Measurements from ENCODE around the gene RHBDL1. TPM values are rescaled to one million over a fixed set of nuclear protein-coding genes. Genes with fewer than 3 reads are reported as not detected.
A peak's percentile ranks its signal among the peaks of the same experiment; 100 is the strongest.

Gene RHBDL1
- total and polyA plus RNA-seq, 10 of the 15 experiments (the other 5 are each of a cell fraction or from before 2014, with no cell fraction given): 0.04 to 1.3 (median 0.65) TPM; not detected in 5

DNA sequence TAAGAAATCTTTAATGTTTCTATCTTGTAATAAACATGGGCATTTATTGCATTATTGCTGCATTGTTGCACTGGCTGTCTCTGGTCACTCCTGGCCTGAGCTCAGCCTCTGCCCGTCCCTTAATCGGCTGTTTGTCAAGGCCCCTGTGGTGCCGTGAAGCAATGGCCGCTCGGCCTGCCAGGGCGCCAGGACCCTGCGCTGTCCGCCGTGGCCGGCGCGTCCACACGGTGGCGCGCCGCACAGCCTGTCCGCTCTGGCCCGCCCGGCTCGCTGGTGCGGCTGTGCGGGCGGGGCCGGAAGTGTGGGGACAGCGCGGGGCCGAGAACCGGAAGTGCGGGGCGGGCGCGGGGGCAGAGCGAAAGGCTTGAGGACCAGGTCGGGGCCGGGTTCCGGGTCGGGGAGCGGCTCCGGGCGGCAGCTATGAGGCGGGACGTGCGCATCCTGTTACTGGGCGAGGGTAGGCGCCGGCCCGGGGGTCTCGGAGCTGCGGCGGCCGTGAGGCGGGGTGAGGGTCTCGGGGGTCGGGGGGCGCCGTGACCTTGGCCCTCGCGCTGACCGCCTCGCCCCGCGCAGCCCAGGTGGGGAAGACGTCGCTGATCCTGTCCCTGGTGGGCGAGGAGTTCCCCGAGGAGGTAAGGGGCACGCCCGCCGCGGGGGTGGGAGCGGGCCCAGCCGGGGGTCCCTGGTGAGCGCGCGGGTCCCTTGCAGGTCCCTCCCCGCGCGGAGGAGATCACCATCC is 7.5 kb upstream of the RHBDL1 start, which contains the start of gene RHOT2 (continued):
- TF ChIP-seq KAT2A (conservative IDR thresholded peaks at IDR 0.05; ENCODE audit: control insufficient read depth, low read depth, low read length) (no peak), CBX3 (IDR thresholded peaks at IDR 0.05; ENCODE audit: borderline replicate concordance, low read depth) (no peak), FOXM1 (IDR thresholded peaks at IDR 0.05; ENCODE audit: low read depth, low read length) (no peak)

DNA sequence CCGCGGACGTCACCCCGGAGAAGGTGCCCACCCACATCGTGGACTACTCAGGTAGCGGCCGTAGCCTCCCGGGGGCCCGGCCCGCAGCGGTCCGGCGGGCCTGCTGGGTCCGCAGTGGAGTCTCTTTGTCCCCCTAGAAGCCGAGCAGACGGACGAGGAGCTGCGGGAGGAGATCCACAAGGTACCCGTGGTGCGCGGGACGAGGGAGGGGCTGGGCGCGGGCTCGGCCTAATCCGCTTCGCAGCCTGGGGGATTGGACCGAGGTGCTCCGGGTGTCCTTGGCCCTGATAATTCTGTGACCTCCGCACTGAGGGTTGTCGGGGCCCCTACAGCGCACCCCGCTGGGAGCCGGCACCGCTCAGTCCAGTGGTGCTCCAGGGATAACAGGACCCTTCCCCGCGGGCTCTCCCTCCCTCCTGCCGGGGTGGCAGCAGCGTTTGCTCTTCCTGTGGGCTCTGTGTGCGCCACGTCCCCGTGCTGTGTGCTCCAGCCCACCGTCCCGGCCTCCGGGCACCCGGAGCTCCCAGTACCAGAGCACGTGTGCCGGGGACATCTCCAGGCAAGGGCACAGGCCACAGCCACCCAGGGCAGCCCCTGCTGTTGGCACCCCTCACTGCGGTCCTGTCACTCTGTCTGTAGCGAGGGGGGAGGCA is 6.8 kb upstream of the RHBDL1 start:
- Histone ChIP-seq H3K4me3 (peak overlapping the region; percentile 90), H2AFZ (ENCODE audit: control insufficient read depth, low read depth, low read length) (no peak overlapping the region), H3K27ac (ENCODE audit: control insufficient read depth, insufficient read depth) (peak overlapping the region; percentile 73), H4K20me1 (ENCODE audit: control insufficient read depth, insufficient read depth) (no peaks in the 10 kb centered on the region; the same call in 1 of the 2 replicates), H3K9me3 (replicated peaks; ENCODE audit: control insufficient read depth, insufficient read depth, low read length) (no peaks in the 10 kb centered on the region), H3K36me3 (ENCODE audit: control insufficient read depth in 2 of 2, insufficient read depth in 2 of 2, low read length in 1 of 2) (peaks cover 0 to 18% of the 10 kb centered on the region in 2 experiments; a peak in 3 of 4 replicates), H3K9ac (ENCODE audit: control insufficient read depth, insufficient read depth, low read length) (peak overlapping the region; percentile 97), H3K27me3 (replicated peaks in 1 of 2; ENCODE audit: control insufficient read depth in 2 of 2, insufficient read depth in 2 of 2, low read length in 1 of 2) (no peaks in the 10 kb centered on the region), H3K4me2 (ENCODE audit: control insufficient read depth, insufficient read depth) (peak overlapping the region; percentile 82), H3K4me1 (ENCODE audit: control insufficient read depth, insufficient read depth, low read length) (peaks cover 2% of the 10 kb centered on the region; the same call in 1 of the 2 replicates), H3K79me2 (ENCODE audit: control insufficient read depth, insufficient read depth, low read length) (peaks cover 16% of the 10 kb centered on the region)
- FAIRE-seq: no peak
- SMC1A ChIA-PET (ENCODE audit: uncharacterized antibody, unreplicated experiment): no interaction called here
- CTCF ChIA-PET: interaction anchor here (0.6 to 1.8 kb wide), 5 partner anchors 9 to 293 kb away, joined by 3 to 11 read pairs (median 4); partner anchors contain the start of genes METTL26 and WDR90
- DNase-seq (ENCODE audit: low read depth, low spot score): no peak
- 2% methylated on average over 43 of the region's 50 CpGs for WGBS (ENCODE audit: insufficient coverage, insufficient replicate concordance, low lambda C conversion rate, missing lambda C conversion rate)
- RAD21 ChIA-PET (ENCODE audit: unreplicated experiment): no interaction called here
- TF ChIP-seq, protein P1, sequence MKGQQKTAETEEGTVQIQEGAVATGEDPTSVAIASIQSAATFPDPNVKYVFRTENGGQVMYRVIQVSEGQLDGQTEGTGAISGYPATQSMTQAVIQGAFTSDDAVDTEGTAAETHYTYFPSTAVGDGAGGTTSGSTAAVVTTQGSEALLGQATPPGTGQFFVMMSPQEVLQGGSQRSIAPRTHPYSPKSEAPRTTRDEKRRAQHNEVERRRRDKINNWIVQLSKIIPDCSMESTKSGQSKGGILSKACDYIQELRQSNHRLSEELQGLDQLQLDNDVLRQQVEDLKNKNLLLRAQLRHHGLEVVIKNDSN (IDR thresholded peaks at IDR 0.05; ENCODE audit: borderline replicate concordance, extremely low read length, insufficient read depth, low read depth, low read length): no peak
- no peak for TF ChIP-seq PAX8 (IDR thresholded peaks at IDR 0.05)
- no peak for TF ChIP-seq MTA2 (IDR thresholded peaks at IDR 0.05; ENCODE audit: low read depth)
- TF ChIP-seq NFYA (IDR thresholded peaks at IDR 0.05; ENCODE audit: borderline replicate concordance, low read depth, low read length): no peak
- TF ChIP-seq ZNF217 (IDR thresholded peaks at IDR 0.05): no peak
- no peak for TF ChIP-seq TAF1 (IDR thresholded peaks at IDR 0.05; ENCODE audit: borderline replicate concordance, low read depth, low read length)
- TF ChIP-seq SUZ12 (IDR thresholded peaks at IDR 0.05; ENCODE audit: unreplicated experiment): no peak
- TF ChIP-seq ATF7 (IDR thresholded peaks at IDR 0.05; ENCODE audit: low read depth): no peak
- TF ChIP-seq ZNF384 (IDR thresholded peaks at IDR 0.05; ENCODE audit: borderline replicate concordance, low read depth, low read length): no peak
- TF ChIP-seq FOS (IDR thresholded peaks at IDR 0.05; ENCODE audit: borderline replicate concordance, extremely low read depth, insufficient read length): no peak
- TF ChIP-seq GATAD2B (conservative IDR thresholded peaks at IDR 0.05; ENCODE audit: low read depth): no peak
- TF ChIP-seq IRF4 (IDR thresholded peaks at IDR 0.05; ENCODE audit: low read depth, low read length): no peak
- TF ChIP-seq SMAD5 (IDR thresholded peaks at IDR 0.05; ENCODE audit: low read depth): no peak
- TF ChIP-seq HDAC2 (IDR thresholded peaks at IDR 0.05): no peak
- TF ChIP-seq EP300 (IDR thresholded peaks at IDR 0.05; ENCODE audit: borderline replicate concordance in 1 of 2, control insufficient read depth in 1 of 2, low read depth in 2 of 2, low read length in 2 of 2): no peak
- TF ChIP-seq ZNF207 (IDR thresholded peaks at IDR 0.05; ENCODE audit: borderline replicate concordance): no peak
- in situ Hi-C loops (cut with MboI): loop anchor here (10.0 kb wide), 1 partner anchor 274 kb away; the partner anchor contains the start of gene NME4
- peak; percentile 19 for ATAC-seq
- no TSS peak for BruUV-seq (replicated peaks)
- intact Hi-C loops (cut with micrococcal nuclease; ENCODE audit: unreplicated experiment): loop anchor here (10.0 kb wide), 1 partner anchor 274 kb away; the partner anchor contains the start of gene NME4
- POLR2A ChIA-PET: interaction anchor here (1.0 to 1.2 kb wide), 2 partner anchors 19 to 32 kb away, joined by 3 to 4 read pairs; partner anchors contain the start of genes METTL26 and WDR90
